Stomach smooth muscle (tissue), 2 donors: ENCODE data around the gene CCT3.
"Not testable (repeated sequence)": the region's sequence is repeated elsewhere in the genome, so short reads cannot be mapped to it uniquely, and the experiment has no call there.

ENCODE experiments used
- H3K27ac ChIP-seq: one replicate; pipeline ENCODE4 v1.7.0; 2013; ENCODE audit warnings: mild to moderate bottlenecking, low read length, inconsistent platforms
- H3K27me3 ChIP-seq, 2 donors: one replicate each; pipeline ENCODE4 v1.7.0; 2013; ENCODE audit warnings: low read length in 2 of 2; ENCODE audit not compliant: insufficient read depth in 2 of 2, control insufficient read depth in 1 of 2
- H3K36me3 ChIP-seq, 2 donors: one replicate each; pipeline ENCODE4 v1.7.0; 2013; ENCODE audit warnings: low read length in 2 of 2; ENCODE audit not compliant: control insufficient read depth in 2 of 2, insufficient read depth in 2 of 2
- H3K4me1 ChIP-seq: one replicate; pipeline ENCODE4 v1.7.0; 2013; ENCODE audit warnings: low read length; ENCODE audit not compliant: control insufficient read depth, insufficient read depth
- H3K4me3 ChIP-seq, 2 donors: one replicate each; pipeline ENCODE4 v1.7.0; 2013; ENCODE audit warnings: low read length in 2 of 2
- H3K9ac ChIP-seq, 2 donors: one replicate each; pipeline ENCODE4 v1.7.0; 2013; ENCODE audit warnings: low read length in 2 of 2, mild to moderate bottlenecking in 1 of 2
- H3K9me3 ChIP-seq, 2 donors: one replicate each; pipeline ENCODE4 v1.7.0; 2013; ENCODE audit warnings: low read length in 2 of 2; ENCODE audit not compliant: control insufficient read depth in 2 of 2
- donor health status: healthy.
- donor health status: Pancreatic carcinoma.

The CCT3 gene

GRCh38 chr1:156379420-156380165 is 41.5 kb upstream of the CCT3 start:
- peaks cover 0 to 2% of the 10 kb centered on the region in 2 donors for H3K27me3 ChIP-seq
- H3K36me3 ChIP-seq, result no peaks in the 10 kb centered on the region
- no peak overlapping the region for H3K27ac ChIP-seq
- H3K9ac ChIP-seq, result no peak overlapping the region
- no peak overlapping the region for H3K4me3 ChIP-seq
- H3K4me1 ChIP-seq, result no peaks in the 10 kb centered on the region
- H3K9me3 ChIP-seq, result no peaks in the 10 kb centered on the region

- H3K9ac ChIP-seq, result no peak overlapping the region
- H3K9me3 ChIP-seq, result no peaks in the 10 kb centered on the region
- no peak overlapping the region for H3K4me3 ChIP-seq
- no peaks in the 10 kb centered on the region for H3K4me1 ChIP-seq
- H3K27me3 ChIP-seq, result peaks cover 0 to 2% of the 10 kb centered on the region in 2 donors
- H3K27ac ChIP-seq, result no peak overlapping the region
- H3K36me3 ChIP-seq, result no peaks in the 10 kb centered on the region
These were observed 40.5 kb upstream of the CCT3 start for GRCh38 chr1:156378557-156378956.

GRCh38 chr1:156376958-156377919 is 39.1 kb upstream of the CCT3 start:
- Histone ChIP-seq H3K27me3 (peaks cover 2 to 4% of the 10 kb centered on the region in 2 donors), H3K4me3 (no peak overlapping the region), H3K27ac (no peak overlapping the region), H3K9ac (no peak overlapping the region), H3K9me3 (no peaks in the 10 kb centered on the region), H3K36me3 (no peaks in the 10 kb centered on the region), H3K4me1 (no peaks in the 10 kb centered on the region)

GRCh38 chr1:156376146-156376545 is 38.1 kb upstream of the CCT3 start:
- Histone ChIP-seq H3K9ac (no peak overlapping the region), H3K27ac (no peak overlapping the region), H3K4me3 (no peak overlapping the region), H3K36me3 (no peaks in the 10 kb centered on the region), H3K9me3 (no peaks in the 10 kb centered on the region), H3K27me3 (peaks cover 4% of the 10 kb centered on the region in 2 donors), H3K4me1 (no peaks in the 10 kb centered on the region)

- Histone ChIP-seq H3K4me3 (no peak overlapping the region), H3K9ac (no peak overlapping the region), H3K27ac (no peak overlapping the region), H3K27me3 (peaks cover 14 to 17% of the 10 kb centered on the region in 2 donors), H3K9me3 (no peaks in the 10 kb centered on the region), H3K36me3 (no peaks in the 10 kb centered on the region), H3K4me1 (peaks cover 6% of the 10 kb centered on the region)
These were observed 35.5 kb upstream of the CCT3 start for GRCh38 chr1:156373546-156373945.

- H3K9me3 ChIP-seq, result no peaks in the 10 kb centered on the region
- no peak overlapping the region for H3K9ac ChIP-seq
- H3K4me3 ChIP-seq, result no peak overlapping the region
- H3K27me3 ChIP-seq, result peaks cover 15 to 24% of the 10 kb centered on the region in 2 donors
- no peaks in the 10 kb centered on the region for H3K36me3 ChIP-seq
- peaks cover 6% of the 10 kb centered on the region for H3K4me1 ChIP-seq
- H3K27ac ChIP-seq, result no peak overlapping the region
These were observed 34.8 kb upstream of the CCT3 start for GRCh38 chr1:156372876-156373275.

- Histone ChIP-seq H3K27ac (no peak overlapping the region), H3K4me1 (peaks cover 6% of the 10 kb centered on the region), H3K36me3 (no peaks in the 10 kb centered on the region), H3K9ac (no peak overlapping the region), H3K27me3 (peaks cover 19 to 29% of the 10 kb centered on the region in 2 donors), H3K4me3 (no peak overlapping the region), H3K9me3 (no peaks in the 10 kb centered on the region)
These were observed 34.1 kb upstream of the CCT3 start for GRCh38 chr1:156372265-156372586.

- no peaks in the 10 kb centered on the region for H3K36me3 ChIP-seq
- no peak overlapping the region for H3K27ac ChIP-seq
- H3K27me3 ChIP-seq, result peaks cover 19 to 34% of the 10 kb centered on the region in 2 donors
- H3K9me3 ChIP-seq, result no peaks in the 10 kb centered on the region
- peaks cover 6% of the 10 kb centered on the region for H3K4me1 ChIP-seq
- no peak overlapping the region for H3K9ac ChIP-seq
- no peak overlapping the region for H3K4me3 ChIP-seq
These were observed 33.6 kb upstream of the CCT3 start for GRCh38 chr1:156371553-156372264.

GRCh38 chr1:156369685-156370286 is 31.7 kb upstream of the CCT3 start:
- H3K27ac ChIP-seq, H3K36me3 ChIP-seq, H3K9me3 ChIP-seq, H3K9ac ChIP-seq, H3K4me1 ChIP-seq: not testable (repeated sequence)
- H3K27me3 ChIP-seq, result peaks cover 25 to 43% of the 10 kb centered on the region in 2 donors
- peak overlapping the region in 1 of 2 donors; percentile 35 for H3K4me3 ChIP-seq
